CD4-positive, alpha-beta T cell treated with Interferon alpha-2 for 1 hour (primary cell): ENCODE results near the gene TAB2.
"Not testable (repeated sequence)": the region's sequence is repeated elsewhere in the genome, so short reads cannot be mapped to it uniquely, and the experiment has no call there.

Experiments used
- DNase-seq, 2 donors: peaks; one replicate each; pipeline ENCODE4 v3.0.0-alpha.2; 2020 to 2022

The TAB2 gene

DNA sequence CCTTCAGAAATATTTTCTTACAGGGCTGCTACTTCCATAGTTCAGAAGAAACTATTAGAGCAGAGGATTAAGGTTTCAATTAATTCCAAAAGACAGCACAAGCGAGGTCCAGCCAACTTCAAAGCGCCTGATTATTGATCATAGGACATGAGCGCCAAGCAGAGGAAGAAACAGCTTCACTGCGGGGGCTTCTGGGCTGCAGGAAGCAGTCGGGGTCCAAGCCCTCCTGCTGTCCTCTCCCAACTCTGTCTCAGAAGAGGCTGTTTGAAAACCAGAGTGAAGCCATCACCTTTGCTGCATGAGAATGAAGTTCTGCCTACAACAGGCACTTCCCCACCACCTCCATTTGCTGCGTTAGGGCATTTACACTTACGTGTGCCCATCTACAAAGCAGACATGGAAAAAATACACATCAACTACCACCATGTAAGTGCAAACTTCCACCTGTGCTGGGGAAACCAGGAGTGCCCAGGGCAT is 106.5 kb downstream of the TAB2 start:
- no peak for DNase-seq

- no peak for DNase-seq
Observed at GRCh38 chr6:149425224-149425623, 107.7 kb downstream of the TAB2 start.

DNA sequence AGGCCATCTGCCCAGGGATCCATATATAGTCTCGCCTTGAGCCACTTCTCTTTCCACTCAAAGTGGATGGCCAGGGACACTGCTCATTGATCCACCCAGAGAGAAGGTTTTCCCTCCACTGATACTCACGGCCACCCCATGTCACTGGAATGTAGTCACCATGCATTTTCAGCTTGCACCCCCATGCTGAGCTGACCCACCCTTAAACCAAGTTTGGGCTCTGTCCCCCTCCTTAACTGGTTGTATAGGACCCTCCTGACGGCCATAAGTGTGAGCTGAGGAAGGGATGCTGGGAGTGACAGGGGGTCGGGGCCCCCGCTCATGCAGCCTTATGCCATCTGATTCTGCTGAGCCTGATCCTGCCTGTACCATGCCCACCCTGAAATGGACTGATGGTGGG is 108.2 kb downstream of the TAB2 start:
- no peak for DNase-seq

- no peak for DNase-seq
Observed at GRCh38 chr6:149428606-149429005, 111.1 kb downstream of the TAB2 start.

- no peak for DNase-seq
Observed at GRCh38 chr6:149429427-149430360, 112.2 kb downstream of the TAB2 start.

- DNase-seq = peak; percentile 84 to 89
Observed at GRCh38 chr6:149431905-149432775, 114.6 kb downstream of the TAB2 start.

DNA sequence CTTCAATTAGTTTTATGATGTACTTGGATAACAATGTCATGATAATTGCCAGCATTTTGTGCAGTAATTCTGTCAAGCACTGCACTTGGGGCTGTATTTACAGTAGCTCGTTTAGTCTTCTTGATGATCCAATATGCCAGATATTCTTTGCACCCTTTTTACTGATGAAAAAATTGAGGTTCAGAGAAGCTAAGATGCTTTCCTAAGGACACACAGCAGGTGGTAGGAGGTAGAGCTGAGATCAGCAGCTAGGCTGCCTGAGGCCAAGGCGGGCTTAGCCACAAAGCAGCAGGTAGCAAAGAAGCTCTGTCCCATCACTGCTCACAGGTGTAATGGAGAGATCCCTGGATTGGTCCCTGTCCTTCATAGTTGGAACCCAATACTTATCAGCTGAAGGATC is 115.9 kb downstream of the TAB2 start:
- no peak for DNase-seq

- no peak for DNase-seq
Observed at GRCh38 chr6:149433881-149434280, 116.4 kb downstream of the TAB2 start.

DNA sequence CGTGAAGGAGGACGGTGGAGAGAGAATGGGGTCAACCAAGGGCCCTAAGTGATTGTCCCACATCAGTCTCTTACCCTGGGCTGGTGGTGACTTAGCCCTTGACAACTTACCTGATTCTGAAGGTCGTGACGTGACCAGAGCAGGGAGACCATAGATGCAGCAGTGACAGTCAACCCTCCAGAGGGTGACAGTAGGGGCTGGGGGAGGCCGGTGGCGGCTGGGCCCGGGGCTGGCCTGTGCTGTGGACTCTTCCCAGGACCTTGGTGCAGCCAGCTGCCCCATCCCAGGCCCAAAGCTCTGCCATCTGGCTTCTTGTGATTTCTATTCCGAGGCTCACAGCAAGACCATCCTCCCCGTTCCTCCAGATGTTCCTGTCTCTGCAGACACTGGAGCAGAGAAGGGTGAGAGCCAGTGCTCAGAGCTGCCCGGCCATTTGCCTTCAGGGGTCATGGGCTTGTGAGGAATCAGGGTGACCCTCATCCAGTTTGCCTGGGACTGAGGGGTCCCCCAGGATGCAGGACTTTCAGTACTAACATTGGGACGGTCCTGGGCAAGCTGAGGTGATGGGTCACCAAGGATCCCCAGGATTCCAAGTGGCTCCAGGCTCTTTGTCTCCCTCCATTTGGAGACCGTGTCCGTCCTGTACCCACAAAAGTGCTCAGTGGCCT is 118.5 kb downstream of the TAB2 start:
- DNase-seq = no peak

DNA sequence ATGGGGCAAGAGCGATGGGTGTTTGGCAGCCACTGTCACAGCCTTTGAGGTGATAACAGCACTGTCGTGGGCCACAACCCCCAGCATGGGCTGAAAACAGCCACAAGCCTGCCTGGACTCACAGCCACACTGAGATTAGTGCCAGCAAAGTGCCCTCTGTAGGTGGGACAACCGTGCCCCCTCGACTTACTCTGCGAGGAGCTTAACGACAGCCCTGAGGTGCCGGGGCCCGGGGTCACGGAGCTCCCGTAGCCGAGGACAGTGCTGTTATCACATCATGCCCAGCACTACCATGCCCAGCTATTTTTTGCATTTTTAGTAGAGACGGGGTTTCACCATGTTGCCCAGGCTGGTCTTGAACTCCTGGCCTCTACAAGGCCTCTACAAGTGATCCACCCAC is 119.1 kb downstream of the TAB2 start:
- DNase-seq = no peak

DNA sequence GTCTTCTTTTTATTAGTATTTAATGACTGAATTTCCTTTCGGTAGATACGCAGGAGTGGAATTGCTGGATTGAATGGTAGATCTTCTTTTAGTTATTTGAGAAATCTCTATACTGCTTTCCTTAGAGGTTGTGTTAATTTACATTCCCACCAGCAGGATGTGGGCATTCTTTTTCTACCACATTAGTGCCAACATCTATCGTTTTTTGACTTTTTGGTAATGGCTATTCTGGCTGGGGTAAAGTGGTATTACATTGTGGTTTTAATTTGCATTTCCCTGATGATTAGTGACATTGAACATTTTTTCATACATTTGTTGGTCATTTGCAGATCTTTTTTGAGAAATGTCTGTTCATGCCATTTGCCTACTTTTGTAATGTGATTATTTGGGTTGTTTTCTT is 119.7 kb downstream of the TAB2 start:
- DNase-seq = no peak

GRCh38 chr6:149438855-149439254 is 121.3 kb downstream of the TAB2 start:
- DNase-seq = no peak

GRCh38 chr6:149439626-149440025 is 122.1 kb downstream of the TAB2 start:
- DNase-seq = no peak

- DNase-seq = no peak
Observed at GRCh38 chr6:149440735-149441671, 123.5 kb downstream of the TAB2 start.

DNA sequence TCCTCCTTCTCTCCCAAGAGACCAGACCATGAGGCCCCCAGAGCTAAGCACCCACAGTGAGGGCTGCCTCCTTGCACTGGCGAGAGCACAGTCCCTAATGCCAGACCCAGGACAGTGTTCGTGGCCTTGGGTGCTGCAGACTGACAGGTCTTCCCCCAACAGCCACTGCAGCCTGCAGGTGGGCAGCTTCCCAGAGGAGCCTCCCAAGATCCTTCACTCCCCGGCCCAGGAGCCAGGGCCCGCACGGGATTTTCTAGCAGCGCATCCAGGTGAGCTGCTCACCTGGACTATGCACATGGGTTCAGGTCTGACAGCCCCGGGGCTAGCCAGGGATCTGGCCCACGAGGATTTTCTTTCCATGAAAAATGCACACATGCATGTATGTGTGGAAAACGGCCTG is 124.2 kb downstream of the TAB2 start:
- DNase-seq = no peak

- DNase-seq = no peak
Observed at GRCh38 chr6:149443411-149444181, 126.1 kb downstream of the TAB2 start.

- not testable (repeated sequence) for DNase-seq
Observed at GRCh38 chr6:149444360-149445094, 127.0 kb downstream of the TAB2 start.

DNA sequence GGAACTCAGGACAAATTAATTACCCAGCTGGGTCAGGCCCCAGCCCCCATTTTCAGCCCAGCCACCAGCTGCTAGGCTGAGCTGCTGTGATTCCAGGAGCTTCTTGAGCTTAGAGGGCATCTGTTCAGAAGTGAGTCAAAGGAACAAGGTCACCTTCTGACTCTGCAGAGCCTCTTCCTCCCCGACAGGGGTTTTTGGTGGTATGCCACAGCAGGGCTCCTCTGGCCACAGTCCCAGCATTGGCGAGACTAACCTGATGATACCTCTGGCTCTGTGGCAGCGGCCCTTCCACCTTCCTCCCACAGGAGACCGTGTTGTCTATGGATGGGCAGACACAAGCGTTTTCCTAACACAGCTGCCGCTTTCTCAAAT is 127.6 kb downstream of the TAB2 start:
- DNase-seq = no peak

DNA sequence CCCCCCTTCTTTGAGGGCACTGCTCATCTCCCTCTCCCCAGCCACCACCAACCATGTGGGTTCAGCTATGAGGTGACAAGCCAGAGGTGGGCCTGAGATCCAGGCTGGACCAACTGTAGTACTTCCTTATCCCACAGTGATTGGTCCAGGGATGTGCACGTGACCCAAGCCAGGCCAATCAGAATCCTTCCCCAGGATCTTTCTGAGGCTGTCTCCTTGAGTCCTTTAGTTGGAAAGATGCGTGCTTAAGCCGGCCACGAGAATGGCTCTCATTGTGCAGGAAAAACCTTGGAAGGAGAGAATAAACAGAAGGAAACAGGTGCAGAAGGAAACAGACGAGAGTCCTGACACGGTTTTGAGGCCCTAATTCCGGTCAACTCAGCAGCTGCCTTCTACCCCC is 128.1 kb downstream of the TAB2 start:
- no peak for DNase-seq

DNA sequence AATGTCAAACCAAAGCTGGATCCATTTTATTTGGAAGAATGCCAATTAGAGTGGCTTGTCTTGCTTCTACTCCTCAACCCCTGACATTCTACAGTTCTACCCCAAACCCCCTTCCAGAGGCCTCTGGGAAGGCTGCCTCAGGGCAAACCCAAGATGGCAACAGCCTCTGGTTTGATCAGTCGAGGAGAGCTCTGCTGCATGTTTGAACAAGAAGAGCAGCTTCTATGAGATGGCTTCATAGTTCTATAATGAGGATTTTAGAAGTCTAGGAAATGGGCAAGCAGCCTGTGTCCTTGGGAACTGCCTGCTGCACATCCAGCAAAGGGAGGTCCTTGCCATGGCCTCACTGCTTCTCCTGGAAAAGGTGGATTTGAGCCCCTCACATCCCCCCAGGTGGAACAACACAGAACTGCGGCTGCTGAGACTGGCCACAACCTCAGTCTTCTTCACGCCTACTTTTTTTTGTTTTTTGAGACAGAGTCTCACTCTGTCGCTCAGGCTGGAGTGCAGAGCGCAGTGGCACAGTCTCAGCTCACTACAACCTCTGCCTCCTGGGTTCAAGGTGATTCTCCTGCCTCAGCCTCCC is 129.4 kb downstream of the TAB2 start:
- no peak for DNase-seq
